ENCODE results near the gene KCNJ10.

KCNJ10 gene

GRCh38 chr1:159980076-159980475, 89.9 kb downstream of the KCNJ10 start:
- no peak overlapping the region for H3K27ac ChIP-seq (ENCODE audit: low read length)
- no peak overlapping the region for H3K4me2 ChIP-seq (ENCODE audit: insufficient read depth, low read length)
- no peaks in the 10 kb centered on the region for H3K36me3 ChIP-seq (ENCODE audit: insufficient read depth, low read length)
- peaks cover 26% of the 10 kb centered on the region for H3K27me3 ChIP-seq (ENCODE audit: insufficient read depth, low read length, poor library complexity)
- H2AFZ ChIP-seq (ENCODE audit: low read depth, low read length): no peak overlapping the region
- no peaks in the 10 kb centered on the region for H3K9me3 ChIP-seq (ENCODE audit: insufficient read depth, low read length, severe bottlenecking)
- TF ChIP-seq, protein P1, sequence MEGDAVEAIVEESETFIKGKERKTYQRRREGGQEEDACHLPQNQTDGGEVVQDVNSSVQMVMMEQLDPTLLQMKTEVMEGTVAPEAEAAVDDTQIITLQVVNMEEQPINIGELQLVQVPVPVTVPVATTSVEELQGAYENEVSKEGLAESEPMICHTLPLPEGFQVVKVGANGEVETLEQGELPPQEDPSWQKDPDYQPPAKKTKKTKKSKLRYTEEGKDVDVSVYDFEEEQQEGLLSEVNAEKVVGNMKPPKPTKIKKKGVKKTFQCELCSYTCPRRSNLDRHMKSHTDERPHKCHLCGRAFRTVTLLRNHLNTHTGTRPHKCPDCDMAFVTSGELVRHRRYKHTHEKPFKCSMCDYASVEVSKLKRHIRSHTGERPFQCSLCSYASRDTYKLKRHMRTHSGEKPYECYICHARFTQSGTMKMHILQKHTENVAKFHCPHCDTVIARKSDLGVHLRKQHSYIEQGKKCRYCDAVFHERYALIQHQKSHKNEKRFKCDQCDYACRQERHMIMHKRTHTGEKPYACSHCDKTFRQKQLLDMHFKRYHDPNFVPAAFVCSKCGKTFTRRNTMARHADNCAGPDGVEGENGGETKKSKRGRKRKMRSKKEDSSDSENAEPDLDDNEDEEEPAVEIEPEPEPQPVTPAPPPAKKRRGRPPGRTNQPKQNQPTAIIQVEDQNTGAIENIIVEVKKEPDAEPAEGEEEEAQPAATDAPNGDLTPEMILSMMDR (IDR thresholded peaks at IDR 0.05; ENCODE audit: borderline replicate concordance, extremely low read depth, low read length, poor library complexity, severe bottlenecking): no peak
- TF ChIP-seq EZH2 (IDR thresholded peaks at IDR 0.05; ENCODE audit: borderline replicate concordance, low read depth, low read length, severe bottlenecking): no peak
- H3K9ac ChIP-seq (ENCODE audit: low read depth, low read length): no peak overlapping the region
- H3K4me3 ChIP-seq (ENCODE audit: low read depth in 1 of 2, low read length in 2 of 2): no peak overlapping the region
- 0 out of 2 replicates have a peak, but pooled peaks cover 2% of the 10 kb centered on the region for H4K20me1 ChIP-seq (ENCODE audit: insufficient read depth, low read length)
- H3K79me2 ChIP-seq (ENCODE audit: insufficient read depth, low read length): no peaks in the 10 kb centered on the region
- H3K4me1 ChIP-seq (ENCODE audit: insufficient read depth, low read length): no peaks in the 10 kb centered on the region
- DNase-seq (no peak), ATAC-seq (ENCODE audit: insufficient read depth, low read depth) (no peak)

DNA sequence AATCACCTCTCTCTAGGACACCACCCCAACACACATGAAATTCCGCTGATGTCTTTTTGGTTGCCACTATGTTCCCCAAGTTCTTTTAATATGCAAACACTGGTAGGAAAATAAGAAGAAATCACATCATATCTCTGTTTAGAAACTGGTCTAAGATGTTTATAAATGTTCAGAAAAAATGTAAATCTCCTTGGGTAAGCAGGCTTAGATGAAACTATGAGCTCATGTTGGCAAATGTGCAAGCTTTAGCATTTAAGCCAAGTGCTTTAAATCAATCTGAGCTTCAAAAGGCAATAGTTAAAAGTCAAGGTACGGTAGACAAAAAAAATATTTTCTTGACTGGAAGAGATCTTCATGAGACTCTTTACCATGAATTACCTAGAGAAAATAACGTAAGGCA, 90.7 kb downstream of the KCNJ10 start:
- H3K27me3 ChIP-seq (ENCODE audit: insufficient read depth, low read length, poor library complexity): peaks cover 32% of the 10 kb centered on the region
- no peak for ATAC-seq (ENCODE audit: insufficient read depth, low read depth)

GRCh38 chr1:159978107-159978398, 91.9 kb downstream of the KCNJ10 start:
- Histone ChIP-seq H3K79me2 (ENCODE audit: insufficient read depth, low read length) (no peaks in the 10 kb centered on the region), H3K4me3 (ENCODE audit: low read depth in 1 of 2, low read length in 2 of 2) (no peak overlapping the region), H3K4me2 (ENCODE audit: insufficient read depth, low read length) (no peak overlapping the region), H3K9ac (ENCODE audit: low read depth, low read length) (no peak overlapping the region), H3K27me3 (ENCODE audit: insufficient read depth, low read length, poor library complexity) (peaks cover 35% of the 10 kb centered on the region), H3K9me3 (ENCODE audit: insufficient read depth, low read length, severe bottlenecking) (no peaks in the 10 kb centered on the region), H3K4me1 (ENCODE audit: insufficient read depth, low read length) (no peaks in the 10 kb centered on the region), H4K20me1 (ENCODE audit: insufficient read depth, low read length) (0 out of 2 replicates have a peak, but pooled peaks cover 2% of the 10 kb centered on the region), H3K36me3 (ENCODE audit: insufficient read depth, low read length) (no peaks in the 10 kb centered on the region), H3K27ac (ENCODE audit: low read length) (no peak overlapping the region), H2AFZ (ENCODE audit: low read depth, low read length) (no peak overlapping the region)
- ATAC-seq (ENCODE audit: insufficient read depth, low read depth) (no peak), DNase-seq (no peak)
- TF ChIP-seq, protein P1 (IDR thresholded peaks at IDR 0.05; ENCODE audit: borderline replicate concordance, extremely low read depth, low read length, poor library complexity, severe bottlenecking): no peak
- no peak for TF ChIP-seq EZH2 (IDR thresholded peaks at IDR 0.05; ENCODE audit: borderline replicate concordance, low read depth, low read length, severe bottlenecking)

More for the DNA sequence above, 90.7 kb downstream of the KCNJ10 start:
- Histone ChIP-seq H2AFZ (ENCODE audit: low read depth, low read length) (no peak overlapping the region), H4K20me1 (ENCODE audit: insufficient read depth, low read length) (0 out of 2 replicates have a peak, but pooled peaks cover 2% of the 10 kb centered on the region), H3K4me3 (ENCODE audit: low read depth in 1 of 2, low read length in 2 of 2) (no peak overlapping the region), H3K9me3 (ENCODE audit: insufficient read depth, low read length, severe bottlenecking) (no peaks in the 10 kb centered on the region), H3K27ac (ENCODE audit: low read length) (no peak overlapping the region), H3K36me3 (ENCODE audit: insufficient read depth, low read length) (no peaks in the 10 kb centered on the region), H3K4me2 (ENCODE audit: insufficient read depth, low read length) (no peak overlapping the region), H3K4me1 (ENCODE audit: insufficient read depth, low read length) (no peaks in the 10 kb centered on the region), H3K79me2 (ENCODE audit: insufficient read depth, low read length) (no peaks in the 10 kb centered on the region), H3K9ac (ENCODE audit: low read depth, low read length) (no peak overlapping the region)
- no peak for DNase-seq
- TF ChIP-seq EZH2 (IDR thresholded peaks at IDR 0.05; ENCODE audit: borderline replicate concordance, low read depth, low read length, severe bottlenecking): no peak
- TF ChIP-seq, protein P1 (IDR thresholded peaks at IDR 0.05; ENCODE audit: borderline replicate concordance, extremely low read depth, low read length, poor library complexity, severe bottlenecking): no peak
